A549 (cell line): Measurements from ENCODE around the gene LRRC57. TPM values are rescaled to one million over a fixed set of nuclear protein-coding genes. Genes with fewer than 3 reads are reported as not detected.

Experiments
- ATAC-seq, 2 experiments: fragments of 200-7000 bp in 1 of 2; fragments of >200 bp in 1 of 2; cut with Nextera tagmentation in 1 of 2; cut with Tn5 transposase in 1 of 2; 3 replicates each; pipeline versions ENCODE4 v1.8.0 to v1.9.1; 2018 to 2020; ENCODE audit warnings: mild to moderate bottlenecking in 1 of 2, moderate library complexity in 1 of 2
- CTCF ChIA-PET: fragments of 300-600 bp; sonication (Branson Sonifier 250); formaldehyde crosslinking; extraction: SDS; loops from one replicate; lab custom pipeline; 2021; ENCODE audit warnings: antibody characterized with exemption, inconsistent platforms; lab: Yijun Ruan, JAX
- POLR2A ChIA-PET: fragments of 350-600 bp; formaldehyde crosslinking; extraction: SDS; loops from one replicate; lab custom pipeline; 2021; ENCODE audit warnings: antibody characterized with exemption, inconsistent platforms; lab: Yijun Ruan, JAX
- DNase-seq, 2 experiments: peaks; one replicate each; pipeline versions ENCODE4 v3.0.0 to v3.0.0-alpha.2; 2011 to 2016; ENCODE audit warnings: low read depth in 1 of 2, low spot score in 1 of 2
- FAIRE-seq: peaks from 2 replicates; lab custom pipeline; 2011; peaks lifted over from hg19 to GRCh38; lab: Jason Lieb, UNC
- H3K27ac ChIP-seq, 2 experiments: fragments of >200 bp; sonication (Bioruptor Twin); formaldehyde crosslinking; 3 replicates each; pipeline ENCODE4 v1.5.1; 2016 to 2017
- H3K4me1 ChIP-seq: fragments of >200 bp; sonication (Bioruptor Twin); formaldehyde crosslinking; 3 replicates; pipeline ENCODE4 v1.6.1; 2016
- H3K4me2 ChIP-seq: fragments of >200 bp; sonication (Bioruptor Twin); formaldehyde crosslinking; 3 replicates; pipeline ENCODE4 v1.6.1; 2016
- H3K4me3 ChIP-seq: fragments of >200 bp; sonication (Bioruptor Twin); formaldehyde crosslinking; 3 replicates; pipeline ENCODE4 v1.5.1; 2016
- H3K9me3 ChIP-seq: fragments of >200 bp; sonication (Bioruptor Twin); formaldehyde crosslinking; 3 replicates; pipeline ENCODE4 v1.6.1; 2016
- BHLHE40 ChIP-seq: IDR thresholded peaks from 2 replicates; pipeline ENCODE4 v1.6.1; 2012; ENCODE audit warnings: low read depth, low read length, inconsistent platforms
- CBX2 ChIP-seq: fragments of 200-600 bp; sonication (generic); IDR thresholded peaks from 2 replicates; pipeline ENCODE4 v1.6.1; 2016; ENCODE audit warnings: low read depth, mild to moderate bottlenecking, borderline replicate concordance
- CEBPB ChIP-seq, 2 experiments: fragments of >200 bp in 1 of 2; sonication (Bioruptor Twin) in 1 of 2; formaldehyde crosslinking in 1 of 2; IDR thresholded peaks; 2 replicates each; pipeline ENCODE4 v1.6.1; 2012 to 2016
- CHD4 ChIP-seq: fragments of 200-600 bp; sonication (generic); IDR thresholded peaks from 2 replicates; pipeline ENCODE4 v1.6.1; 2016; ENCODE audit warnings: antibody characterized with exemption, mild to moderate bottlenecking, borderline replicate concordance
- EHMT2 ChIP-seq: fragments of 200-600 bp; sonication (generic); IDR thresholded peaks from 2 replicates; pipeline ENCODE4 v1.6.1; 2016; ENCODE audit warnings: antibody characterized with exemption, low read depth, mild to moderate bottlenecking, moderate library complexity
- EP300 ChIP-seq, 2 experiments: fragments of >200 bp; sonication (Bioruptor Twin); formaldehyde crosslinking; IDR thresholded peaks; 2 replicates in 1 of 2; 3 replicates in 1 of 2; pipeline ENCODE4 v1.6.1; 2016 to 2017
- ESRRA ChIP-seq: fragments of 150-350 bp; IDR thresholded peaks from 2 replicates; pipeline ENCODE4 v1.6.1; 2014; ENCODE audit warnings: mild to moderate bottlenecking, low read length, borderline replicate concordance
- FOXS1 ChIP-seq: fragments of 250-450 bp; sonication (Bioruptor Pico); IDR thresholded peaks from 2 replicates; pipeline ENCODE4 v1.5.0; 2020; ENCODE audit warnings: mild to moderate bottlenecking, moderate library complexity
- GATA3 ChIP-seq: IDR thresholded peaks from 2 replicates; pipeline ENCODE4 v1.6.1; 2012; ENCODE audit warnings: borderline replicate concordance
- HOXB13 ChIP-seq: fragments of 250-450 bp; sonication (Bioruptor Pico); IDR thresholded peaks from 2 replicates; pipeline ENCODE4 v1.5.0; 2020; ENCODE audit warnings: low read depth, mild to moderate bottlenecking, moderate library complexity
- JUN ChIP-seq, 2 experiments: fragments of >200 bp; sonication (Bioruptor Twin); formaldehyde crosslinking; IDR thresholded peaks; 2 replicates in 1 of 2; 3 replicates in 1 of 2; pipeline ENCODE4 v1.6.1; 2016 to 2017
- JUNB ChIP-seq: fragments of >200 bp; sonication (Bioruptor Twin); formaldehyde crosslinking; IDR thresholded peaks from 2 replicates; pipeline ENCODE4 v1.6.1; 2016
- KDM5A ChIP-seq: fragments of 200-600 bp; sonication (generic); IDR thresholded peaks from 2 replicates; pipeline ENCODE4 v1.6.1; 2016; ENCODE audit warnings: antibody characterized with exemption, mild to moderate bottlenecking
- MAZ ChIP-seq: fragments of 150-350 bp; IDR thresholded peaks from 2 replicates; pipeline ENCODE4 v1.6.1; 2014; ENCODE audit warnings: antibody characterized with exemption, low read depth, low read length, borderline replicate concordance
- PBX3 ChIP-seq: IDR thresholded peaks from 2 replicates; pipeline ENCODE4 v1.6.1; 2012
- RARB ChIP-seq: fragments of 250-450 bp; sonication (Bioruptor Pico); IDR thresholded peaks from 2 replicates; pipeline ENCODE4 v1.8.0; 2021; ENCODE audit warnings: mild to moderate bottlenecking, moderate library complexity
- SMC3 ChIP-seq: fragments of >200 bp; sonication (Bioruptor Twin); formaldehyde crosslinking; IDR thresholded peaks from 3 replicates; pipeline ENCODE4 v1.6.1; 2018; ENCODE audit warnings: inconsistent platforms
- TFCP2L1 ChIP-seq: fragments of 250-450 bp; sonication (Bioruptor Pico); IDR thresholded peaks from 2 replicates; pipeline ENCODE4 v1.5.0; 2021; ENCODE audit warnings: mild to moderate bottlenecking
- USF2 ChIP-seq: fragments of 450-650 bp; IDR thresholded peaks from 2 replicates; pipeline ENCODE4 v1.6.1; 2014; ENCODE audit warnings: antibody characterized with exemption
- WGBS: methylation state at CpG from one replicate; pipeline ENCODE4 v1.1.6; 2017; ENCODE audit errors: missing lambda C conversion rate; 5-methylcytosine and 5-hydroxymethylcytosine counted together
- polyA plus RNA-seq, 4 experiments: library from polyadenylated mRNA; depleted of rRNA in 3 of 4; stranded (reverse); fragments of >200 nt; fragmentation: RNase III in 1 of 4; extraction: RNeasy Plus Mini Kit Qiagen cat#74134 plus additional on column Dnase treatment in 1 of 4; gene quantifications; 2 replicates in 3 of 4; 3 replicates in 1 of 4; pipeline ENCODE4 v1.2.3, GENCODE V29; 2011 to 2017
- TF ChIP-seq, protein P1 (sequence below): IDR thresholded peaks from 2 replicates; pipeline ENCODE4 v1.6.1; 2012
- TF ChIP-seq, protein P2 (sequence below): fragments of >200 bp; sonication (Bioruptor Twin); formaldehyde crosslinking; IDR thresholded peaks from 3 replicates; pipeline ENCODE4 v1.6.1; 2016
- TF ChIP-seq, protein P3 (sequence below): fragments of 250-450 bp; sonication (Bioruptor Pico); IDR thresholded peaks from 2 replicates; pipeline ENCODE4 v1.5.0; 2020; ENCODE audit warnings: low read depth, mild to moderate bottlenecking, moderate library complexity

Gene LRRC57
- polyA plus RNA-seq, 2 of the 4 experiments (the other 2 are of a cell fraction) = 7.4 to 12.3 TPM

- WGBS = 90% methylated on average over 3 of the region's 3 CpGs
- CTCF ChIA-PET = no interaction called here
- H3K9me3 ChIP-seq = no peaks in the 10 kb centered on the region
- no peak for DNase-seq
- no peak for ATAC-seq
- H3K4me3 ChIP-seq = no peak overlapping the region
- POLR2A ChIA-PET = no interaction called here
- no peak overlapping the region for H3K27ac ChIP-seq
- H3K4me2 ChIP-seq = no peak overlapping the region
- no peak for FAIRE-seq
- H3K4me1 ChIP-seq = peaks cover 5% of the 10 kb centered on the region; the same call in 2 of the 3 replicates
- TF ChIP-seq, protein P1, sequence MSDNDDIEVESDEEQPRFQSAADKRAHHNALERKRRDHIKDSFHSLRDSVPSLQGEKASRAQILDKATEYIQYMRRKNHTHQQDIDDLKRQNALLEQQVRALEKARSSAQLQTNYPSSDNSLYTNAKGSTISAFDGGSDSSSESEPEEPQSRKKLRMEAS = no peak
- TF ChIP-seq FOXS1 (CRISPR knock-in tag) = no peak
- TF ChIP-seq JUNB = no peak
- TF ChIP-seq, protein P2, sequence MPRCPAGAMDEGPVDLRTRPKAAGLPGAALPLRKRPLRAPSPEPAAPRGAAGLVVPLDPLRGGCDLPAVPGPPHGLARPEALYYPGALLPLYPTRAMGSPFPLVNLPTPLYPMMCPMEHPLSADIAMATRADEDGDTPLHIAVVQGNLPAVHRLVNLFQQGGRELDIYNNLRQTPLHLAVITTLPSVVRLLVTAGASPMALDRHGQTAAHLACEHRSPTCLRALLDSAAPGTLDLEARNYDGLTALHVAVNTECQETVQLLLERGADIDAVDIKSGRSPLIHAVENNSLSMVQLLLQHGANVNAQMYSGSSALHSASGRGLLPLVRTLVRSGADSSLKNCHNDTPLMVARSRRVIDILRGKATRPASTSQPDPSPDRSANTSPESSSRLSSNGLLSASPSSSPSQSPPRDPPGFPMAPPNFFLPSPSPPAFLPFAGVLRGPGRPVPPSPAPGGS = no peak
- TF ChIP-seq SMC3 = no peak
- TF ChIP-seq RARB = no peak
- TF ChIP-seq CHD4 = no peak
- no peak for TF ChIP-seq ESRRA
- no peak for TF ChIP-seq MAZ
- no peak for TF ChIP-seq BHLHE40
- TF ChIP-seq PBX3 = no peak
- no peak for TF ChIP-seq TFCP2L1 (CRISPR knock-in tag)
- no peak for TF ChIP-seq USF2
Measured at GRCh38 chr15:42592716-42593115, 44.1 kb upstream of the LRRC57 start.

GRCh38 chr15:42591238-42591934, 42.8 kb upstream of the LRRC57 start:
- DNase-seq (peak; percentile 28 to 29), FAIRE-seq (no peak), ATAC-seq (peak; percentile 54 to 77; a peak in 4 of 6 replicates)
- ChIA-PET POLR2A (no interaction called here), CTCF (interaction anchor here (0.5 to 0.9 kb wide), 2 partner anchors 43 to 516 kb away, joined by 3 read pairs; partner anchors contain the start of genes HAUS2 and LRRC57)
- 83% methylated on average over 10 of the region's 10 CpGs for WGBS
- no peak overlapping the region for H3K4me3 ChIP-seq
- no peaks in the 10 kb centered on the region for H3K9me3 ChIP-seq
- peaks cover 5% of the 10 kb centered on the region; the same call in 2 of the 3 replicates for H3K4me1 ChIP-seq
- TF ChIP-seq JUN (IDR thresholded peaks at IDR 0.05) = no peak
- TF ChIP-seq EP300 (IDR thresholded peaks at IDR 0.05) = no peak
- no peak for TF ChIP-seq HOXB13 (CRISPR knock-in tag)
- TF ChIP-seq EHMT2 = no peak
- no peak for TF ChIP-seq GATA3
- TF ChIP-seq ESRRA = no peak
- TF ChIP-seq, protein P3, sequence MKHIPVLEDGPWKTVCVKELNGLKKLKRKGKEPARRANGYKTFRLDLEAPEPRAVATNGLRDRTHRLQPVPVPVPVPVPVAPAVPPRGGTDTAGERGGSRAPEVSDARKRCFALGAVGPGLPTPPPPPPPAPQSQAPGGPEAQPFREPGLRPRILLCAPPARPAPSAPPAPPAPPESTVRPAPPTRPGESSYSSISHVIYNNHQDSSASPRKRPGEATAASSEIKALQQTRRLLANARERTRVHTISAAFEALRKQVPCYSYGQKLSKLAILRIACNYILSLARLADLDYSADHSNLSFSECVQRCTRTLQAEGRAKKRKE (CRISPR knock-in tag) = no peak
- TF ChIP-seq KDM5A = no peak
- TF ChIP-seq CEBPB (IDR thresholded peaks at IDR 0.05) = no peak
- TF ChIP-seq CBX2 = no peak
- TF ChIP-seq BHLHE40 = no peak
- H3K4me2 ChIP-seq = no peak overlapping the region
- H3K27ac ChIP-seq = no peak overlapping the region
